GM19239 (cell line): ENCODE results near the gene LSM10.

Source experiments
- DNase-seq: peaks from one replicate; pipeline ENCODE4 v3.0.0; 2011; ENCODE audit warnings: low spot score; ENCODE audit not compliant: insufficient read length
- FAIRE-seq: peaks from 2 replicates; lab custom pipeline; 2011; peaks lifted over from hg19 to GRCh38; lab: Jason Lieb, UNC

The LSM10 gene

DNA sequence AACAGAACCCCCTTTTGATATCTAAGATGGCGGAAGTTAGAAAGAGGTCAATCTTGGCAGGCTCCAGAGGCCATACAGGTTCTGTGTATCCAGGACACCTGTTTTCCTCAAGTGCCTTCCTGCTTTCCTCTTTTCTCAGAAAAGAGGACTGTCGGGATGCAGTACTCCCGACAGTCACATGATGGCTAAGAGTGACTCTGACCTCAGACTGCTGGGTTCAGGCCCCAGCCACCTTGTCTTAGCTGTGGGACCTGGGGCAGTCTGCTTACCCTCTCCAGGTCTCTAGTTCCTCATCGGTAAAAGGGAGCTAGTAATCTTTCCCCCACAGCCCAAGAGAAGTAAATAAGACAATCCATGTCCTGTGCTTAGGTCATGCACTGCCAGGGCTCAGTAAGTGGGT, 41.9 kb downstream of the LSM10 start:
- DNase-seq (no peak), FAIRE-seq (no peak)

DNA sequence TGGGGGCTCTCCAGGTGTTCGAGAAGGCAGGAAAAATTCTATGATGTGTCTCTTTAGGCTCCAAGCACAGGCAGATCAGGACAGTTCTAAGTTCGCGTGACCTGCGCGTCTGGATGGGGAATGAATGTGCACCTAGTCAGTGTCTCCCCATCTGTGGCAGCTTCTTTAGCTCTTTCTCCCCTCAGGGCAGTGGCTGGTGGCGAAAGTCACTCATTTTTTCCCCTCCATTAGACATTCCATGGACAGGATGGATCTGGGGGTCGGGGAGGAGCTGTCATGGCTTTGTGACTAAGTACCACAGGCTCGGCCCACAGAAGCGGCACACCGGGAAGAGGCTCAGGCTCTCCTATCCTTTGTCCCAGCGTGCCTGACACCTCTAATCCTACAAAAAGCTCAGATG, 43.2 kb downstream of the LSM10 start:
- no peak for FAIRE-seq

DNA sequence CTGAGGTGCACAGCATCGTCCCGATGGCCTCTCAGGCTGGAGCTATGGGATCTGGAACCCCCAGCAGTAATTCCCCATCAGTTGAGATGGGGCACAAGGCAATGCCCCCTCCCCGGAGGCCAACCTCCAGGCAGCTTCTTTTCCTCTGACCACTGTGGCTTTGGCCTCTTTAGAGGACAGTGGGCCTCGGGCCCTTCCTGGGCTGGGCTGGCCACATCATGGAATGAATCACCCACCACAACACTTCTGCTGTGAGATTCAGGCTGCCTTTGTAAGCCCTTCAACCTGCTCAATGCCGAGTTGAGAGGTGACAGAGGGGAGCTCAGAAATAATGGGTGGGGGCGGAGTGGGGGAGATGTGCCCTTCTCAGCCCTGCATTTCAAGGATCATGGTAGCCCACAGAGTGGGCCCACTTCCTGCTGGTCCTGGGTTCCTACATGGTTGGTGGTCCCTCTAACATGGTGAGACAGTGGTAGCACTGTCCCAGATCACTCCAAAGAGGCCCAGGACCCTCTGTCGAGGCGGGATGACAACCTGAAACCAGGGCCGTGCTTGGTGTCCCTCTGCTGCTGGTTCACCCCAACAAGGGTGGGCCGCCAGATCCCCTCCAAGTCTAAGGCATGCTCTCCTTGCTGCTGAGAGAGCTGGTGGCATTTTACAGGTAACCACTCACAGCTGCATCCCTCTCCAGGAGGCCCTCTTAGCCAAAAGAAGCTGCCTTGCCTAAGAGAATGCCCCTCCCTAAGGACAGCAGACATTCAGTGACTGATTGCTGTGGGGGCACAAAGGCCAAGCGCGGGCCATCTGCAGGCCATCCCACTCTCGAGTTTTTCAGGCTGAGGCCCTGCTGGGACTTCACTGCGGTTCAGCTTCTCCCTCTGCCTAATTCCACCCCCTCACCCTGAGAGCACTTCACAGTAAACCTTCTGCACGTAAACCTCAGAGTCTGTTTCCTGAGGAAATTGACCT, 44.5 kb downstream of the LSM10 start:
- FAIRE-seq, result no peak
- DNase-seq, result no peak

More for the DNA sequence above, 43.2 kb downstream of the LSM10 start:
- DNase-seq, result no peak

DNA sequence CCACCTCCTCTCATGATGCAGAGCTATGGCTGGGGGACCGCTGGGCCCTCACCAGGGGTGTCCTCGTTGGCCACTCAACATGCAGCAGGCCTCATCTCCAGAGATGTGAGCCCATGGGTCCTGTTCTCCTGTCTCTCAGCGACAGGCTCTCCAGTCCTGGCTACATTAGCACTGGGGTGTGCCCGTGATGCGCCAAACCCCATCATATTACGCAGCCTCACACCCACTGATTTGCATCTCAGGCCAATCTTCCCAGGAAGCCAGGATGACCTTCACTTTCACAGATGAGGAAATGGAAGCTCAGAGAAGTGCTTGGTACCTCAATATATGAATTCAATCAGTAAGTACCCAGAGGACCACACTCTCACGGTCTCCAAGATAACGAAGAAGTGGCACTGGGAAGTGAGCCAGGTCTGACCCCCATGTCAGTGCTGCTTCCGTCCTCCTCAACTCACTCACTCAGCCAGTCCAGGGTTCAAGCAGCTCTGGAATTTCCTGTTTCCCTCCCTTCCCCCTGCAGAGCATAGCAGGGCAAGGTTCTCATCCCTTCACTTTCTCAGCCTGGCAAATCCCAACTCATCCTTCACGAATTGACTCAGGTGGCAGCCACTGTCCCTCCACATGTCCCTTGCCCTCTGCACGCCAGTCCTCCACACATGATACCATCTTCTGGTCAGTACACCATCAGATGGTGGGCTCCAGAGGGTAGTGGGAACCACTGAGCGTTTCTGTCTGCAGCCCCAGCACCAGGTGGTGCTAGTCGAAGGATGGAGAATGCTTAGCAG, 45.4 kb downstream of the LSM10 start:
- DNase-seq (no peak), FAIRE-seq (no peak)

GRCh38 chr1:36351227-36351977, 46.3 kb downstream of the LSM10 start:
- DNase-seq (no peak), FAIRE-seq (no peak)

DNA sequence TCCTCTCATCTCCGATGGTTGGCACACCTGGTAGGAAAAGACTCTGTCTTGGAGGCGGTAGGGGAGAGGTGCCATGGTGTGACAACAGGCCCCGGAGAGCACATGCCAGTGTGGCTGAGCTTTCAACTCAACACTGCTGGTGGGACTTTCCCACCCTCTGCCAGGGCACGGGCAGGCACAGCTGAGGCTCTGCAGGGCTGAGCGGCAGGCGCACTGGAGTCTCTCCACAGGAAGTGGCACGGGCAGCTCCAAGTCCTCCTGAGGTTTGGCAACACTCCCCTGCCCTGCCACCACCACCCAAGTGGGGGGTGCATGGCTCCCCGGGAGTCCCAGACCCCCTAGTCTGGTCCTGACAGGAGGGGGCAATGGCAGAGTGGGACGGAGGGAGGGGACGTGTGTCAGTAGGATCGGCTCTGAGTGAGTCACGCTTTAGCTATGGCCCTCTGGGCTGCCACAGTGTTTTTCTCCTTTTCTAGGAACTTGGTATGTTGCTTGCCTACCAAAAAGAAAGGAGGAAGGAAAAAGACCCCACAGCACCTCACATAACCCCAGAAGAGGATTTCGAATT, 47.0 kb downstream of the LSM10 start:
- peak; percentile 35 for FAIRE-seq
- no peak for DNase-seq

DNA sequence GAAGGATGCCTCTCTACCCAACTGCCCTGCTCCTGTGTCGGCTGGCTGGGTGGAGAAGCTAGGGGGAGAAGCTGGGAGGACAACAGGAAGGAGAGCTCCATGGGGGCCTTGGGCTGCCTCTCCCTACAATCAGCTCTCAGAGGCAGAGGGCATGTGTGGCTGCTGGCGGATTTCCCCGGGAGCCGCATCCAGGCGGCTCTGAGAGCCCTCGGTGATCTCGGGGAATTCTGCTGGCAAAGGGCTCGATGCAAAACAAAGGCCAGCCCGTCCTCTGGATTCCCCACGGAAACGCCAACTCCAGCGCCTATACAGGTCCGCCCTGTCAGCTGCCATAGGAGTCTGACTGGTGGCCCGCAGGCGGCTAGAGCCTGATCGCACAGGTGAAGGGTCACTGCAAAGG, 47.9 kb downstream of the LSM10 start:
- FAIRE-seq (no peak), DNase-seq (no peak)

GRCh38 chr1:36349241-36349671, 48.5 kb downstream of the LSM10 start:
- DNase-seq, result peak; percentile 70
- FAIRE-seq, result peak; percentile 97

DNA sequence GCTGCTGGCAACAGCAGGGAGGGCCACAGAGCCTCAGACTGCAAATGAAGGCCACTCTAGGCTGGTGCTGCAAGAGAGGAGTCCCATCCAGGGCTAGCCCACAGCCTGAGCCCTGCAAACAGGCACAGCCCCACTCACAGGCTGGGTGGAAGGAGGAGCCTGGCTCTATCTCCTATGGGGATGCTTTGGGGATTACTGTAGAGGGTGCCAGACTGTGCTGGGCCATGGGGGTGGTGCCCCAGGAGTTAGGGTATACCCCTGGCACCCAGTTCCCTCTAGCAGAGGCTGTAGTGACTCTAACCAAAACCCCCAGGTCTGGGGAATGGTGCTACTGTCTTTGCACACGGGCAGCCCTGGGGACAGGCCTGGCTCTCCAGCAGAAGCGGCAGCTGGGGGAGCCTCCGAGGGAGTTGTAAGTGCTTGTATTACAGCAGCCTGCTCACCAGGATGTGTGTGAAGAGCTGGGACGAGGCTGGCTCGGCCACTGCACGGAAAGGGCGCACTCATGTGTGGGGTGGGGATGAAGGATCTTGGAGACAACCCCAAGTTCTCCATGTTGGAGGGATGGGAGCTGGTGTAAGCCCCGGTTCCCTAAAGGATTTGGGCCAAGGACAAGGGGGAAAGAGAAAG, 50.9 kb downstream of the LSM10 start:
- DNase-seq (no peak), FAIRE-seq (no peak)

DNA sequence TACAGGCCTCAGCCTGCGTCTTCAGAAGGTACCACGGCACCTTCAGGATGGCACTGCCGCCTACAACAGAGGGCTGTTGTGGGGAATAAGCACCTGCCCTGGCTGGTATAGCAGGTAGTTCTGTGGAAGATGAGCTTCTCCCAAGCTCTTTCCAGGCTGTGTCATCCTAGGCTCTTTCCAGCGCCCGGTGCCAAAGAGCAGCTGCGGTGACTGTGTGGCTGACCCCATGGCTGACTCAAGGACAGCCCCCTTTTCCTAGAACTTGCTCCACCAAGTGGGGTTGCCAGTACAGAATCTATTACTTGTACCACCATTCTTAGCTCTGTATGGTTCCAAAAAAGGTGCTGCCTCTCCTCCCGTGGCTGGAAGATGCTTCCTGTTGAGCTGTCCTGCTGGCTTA, 52.4 kb downstream of the LSM10 start:
- DNase-seq (no peak), FAIRE-seq (no peak)

DNA sequence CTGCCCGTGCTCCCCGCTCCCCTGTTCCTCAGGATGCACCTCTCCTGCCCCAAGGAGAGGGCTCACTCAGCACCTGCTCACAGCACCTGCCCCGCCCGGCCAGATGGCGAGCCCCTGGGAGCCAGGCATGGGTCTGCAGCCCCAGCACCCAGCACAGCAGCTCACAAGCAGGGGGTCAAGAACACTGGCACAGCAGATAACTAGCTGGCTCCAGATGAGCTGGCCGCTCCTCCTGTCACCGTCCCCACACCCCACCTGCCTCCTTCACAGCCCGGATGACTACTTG, 53.4 kb downstream of the LSM10 start:
- FAIRE-seq, result no peak
- no peak for DNase-seq

GRCh38 chr1:36343651-36344394, 53.9 kb downstream of the LSM10 start:
- FAIRE-seq (no peak), DNase-seq (no peak)
